GM23338 (cell line): ENCODE measurements around the gene CCDC9B. TPM values are rescaled to one million over a fixed set of nuclear protein-coding genes. Genes with fewer than 3 reads are reported as not detected.

ENCODE experiments used
- ATAC-seq: fragments of 200-7000 bp; cut with Tn5 transposase; 3 replicates; pipeline ENCODE4 v1.9.1; 2020
- DNase-seq: peaks from one replicate; pipeline ENCODE4 v3.0.0-alpha.2; 2015; ENCODE audit warnings: low spot score
- H2AFZ ChIP-seq: fragments of 200-600 bp; sonication (generic); 2 replicates; pipeline ENCODE4 v1.8.0; 2016; ENCODE audit warnings: antibody characterized with exemption, mild to moderate bottlenecking, moderate library complexity
- H3F3A ChIP-seq: fragments of 200-600 bp; sonication (generic); replicated peaks from 2 replicates; pipeline ENCODE4 v1.8.0; 2017; ENCODE audit warnings: antibody characterized with exemption, mixed run types, low read depth
- H3K27ac ChIP-seq: fragments of 200-600 bp; sonication (generic); 2 replicates; pipeline ENCODE4 v1.6.1; 2016; ENCODE audit warnings: low read depth
- H3K27me3 ChIP-seq: fragments of 200-600 bp; sonication (generic); 2 replicates; pipeline ENCODE4 v1.8.0; 2016; ENCODE audit warnings: mild to moderate bottlenecking, mixed run types, moderate library complexity; ENCODE audit not compliant: insufficient read depth
- H3K36me3 ChIP-seq: fragments of 200-600 bp; sonication (generic); 2 replicates; pipeline ENCODE4 v1.8.0; 2016; ENCODE audit warnings: mild to moderate bottlenecking; ENCODE audit not compliant: insufficient read depth
- H3K4me1 ChIP-seq: fragments of 200-600 bp; sonication (generic); 2 replicates; pipeline ENCODE4 v1.8.0; 2016; ENCODE audit warnings: mild to moderate bottlenecking, moderate library complexity; ENCODE audit not compliant: insufficient read depth
- H3K4me2 ChIP-seq: fragments of 200-600 bp; sonication (generic); 2 replicates; pipeline ENCODE4 v1.7.1; 2017; ENCODE audit warnings: mixed run types
- H3K4me3 ChIP-seq: fragments of 200-600 bp; sonication (generic); 2 replicates; pipeline ENCODE4 v1.6.1; 2016; ENCODE audit warnings: mixed run types
- H3K79me2 ChIP-seq: fragments of 200-600 bp; sonication (generic); replicated peaks from 2 replicates; pipeline ENCODE4 v1.8.0; 2017; ENCODE audit warnings: mild to moderate bottlenecking; ENCODE audit not compliant: insufficient read depth
- H3K9me2 ChIP-seq: fragments of 200-600 bp; sonication (generic); 2 replicates; pipeline ENCODE4 v1.8.0; 2017; ENCODE audit not compliant: insufficient read depth
- H4K20me1 ChIP-seq: fragments of 200-600 bp; sonication (generic); replicated peaks from 2 replicates; pipeline ENCODE4 v1.8.0; 2017; ENCODE audit warnings: mild to moderate bottlenecking; ENCODE audit not compliant: insufficient read depth
- H3K27ac Mint-ChIP-seq: 2 replicates; pipeline ENCODE4 v1.8.0; 2020; ENCODE audit warnings: inconsistent platforms, mild to moderate bottlenecking, moderate library complexity, mixed read lengths
- H3K27me3 Mint-ChIP-seq: 3 replicates; pipeline ENCODE4 v1.8.0; 2022; ENCODE audit warnings: low read depth, mild to moderate bottlenecking, moderate library complexity, mixed read lengths, inconsistent platforms; ENCODE audit not compliant: insufficient read depth, poor library complexity
- H3K36me3 Mint-ChIP-seq: 3 replicates; pipeline ENCODE4 v1.8.0; 2021; ENCODE audit warnings: low read depth, mild to moderate bottlenecking, inconsistent platforms, moderate library complexity, mixed read lengths
- H3K4me1 Mint-ChIP-seq: 3 replicates; pipeline ENCODE4 v1.8.0; 2020; ENCODE audit warnings: mild to moderate bottlenecking, inconsistent platforms, mixed read lengths
- H3K4me3 Mint-ChIP-seq: 3 replicates; pipeline ENCODE4 v1.8.0; 2021; ENCODE audit warnings: moderate library complexity, mild to moderate bottlenecking, inconsistent platforms, mixed read lengths
- H3K9me3 Mint-ChIP-seq: 3 replicates; pipeline ENCODE4 v1.8.0; 2020; ENCODE audit warnings: moderate library complexity, mild to moderate bottlenecking, inconsistent platforms, mixed read lengths
- CREB1 ChIP-seq: fragments of 250-450 bp; sonication (Bioruptor Pico); IDR thresholded peaks from 2 replicates; pipeline ENCODE4 v1.5.0; 2020; ENCODE audit warnings: low read depth, mild to moderate bottlenecking, moderate library complexity
- ETS1 ChIP-seq: IDR thresholded peaks from 2 replicates; pipeline ENCODE4 v1.6.1; 2016; ENCODE audit warnings: antibody characterized with exemption
- EZH2 ChIP-seq: fragments of 200-600 bp; sonication (generic); IDR thresholded peaks from one replicate; pipeline ENCODE4 v1.8.0; 2017; ENCODE audit warnings: antibody characterized with exemption, mild to moderate bottlenecking, low read depth; ENCODE audit not compliant: unreplicated experiment
- EZH2phosphoT487 ChIP-seq: fragments of 200-600 bp; sonication (generic); IDR thresholded peaks from one replicate; pipeline ENCODE4 v1.8.1; 2018; ENCODE audit warnings: antibody characterized with exemption; ENCODE audit not compliant: unreplicated experiment
- JUNB ChIP-seq: IDR thresholded peaks from one replicate; pipeline ENCODE4 v1.6.1; 2016; ENCODE audit warnings: antibody characterized with exemption; ENCODE audit not compliant: unreplicated experiment
- NANOG ChIP-seq: IDR thresholded peaks from 2 replicates; pipeline ENCODE4 v1.6.1; 2016; ENCODE audit warnings: antibody characterized with exemption, borderline replicate concordance
- POLR2AphosphoS5 ChIP-seq: IDR thresholded peaks from 2 replicates; pipeline ENCODE4 v1.6.1; 2016; ENCODE audit warnings: antibody characterized with exemption, low read depth
- REST ChIP-seq: IDR thresholded peaks from one replicate; pipeline ENCODE4 v1.6.1; 2018; ENCODE audit warnings: antibody characterized with exemption; ENCODE audit not compliant: unreplicated experiment
- STAT1 ChIP-seq: IDR thresholded peaks from one replicate; pipeline ENCODE4 v1.6.1; 2016; ENCODE audit warnings: antibody characterized with exemption; ENCODE audit not compliant: unreplicated experiment
- ZNF114 ChIP-seq: fragments of 250-450 bp; sonication (Bioruptor Pico); IDR thresholded peaks from 2 replicates; pipeline ENCODE4 v1.5.0; 2020; ENCODE audit warnings: mild to moderate bottlenecking, moderate library complexity
- ZNF331 ChIP-seq: fragments of 250-450 bp; sonication (Bioruptor Pico); IDR thresholded peaks from 2 replicates; pipeline ENCODE4 v1.5.0; 2020; ENCODE audit warnings: low read depth, mild to moderate bottlenecking, moderate library complexity
- ZNF462 ChIP-seq: fragments of 250-450 bp; sonication (Bioruptor Pico); IDR thresholded peaks from 2 replicates; pipeline ENCODE4 v1.5.0; 2020; ENCODE audit warnings: mild to moderate bottlenecking, moderate library complexity
- polyA plus RNA-seq: library from polyadenylated mRNA; unstranded; fragments of >200 nt; fragmentation: Nextera tagmentation; extraction: Ambion mirVana; gene quantifications from 2 replicates; pipeline ENCODE4 v1.2.1, GENCODE V29; 2016
- total RNA-seq: library from RNA; depleted of rRNA; stranded (reverse); fragments of >200 nt; shearing (Covaris generic); gene quantifications from 2 replicates; pipeline ENCODE4 v1.2.3, GENCODE V29; 2014
- TF ChIP-seq, protein P1 (sequence below), 2 experiments: fragments of 200-600 bp in 1 of 2; sonication (generic) in 1 of 2; conservative IDR thresholded peaks; 2 replicates each; pipeline versions ENCODE4 v1.5.1 to v1.6.1; 2016 to 2017; ENCODE audit warnings: antibody characterized with exemption in 2 of 2, low read depth in 2 of 2, mild to moderate bottlenecking in 2 of 2, moderate library complexity in 1 of 2

The CCDC9B gene
- total and polyA plus RNA-seq, 2 experiments from 2014 or later, result 0.18 to 0.97 TPM

- Mint-ChIP-seq H3K9me3 (no peaks in the 10 kb centered on the region), H3K4me1 (peaks cover 45% of the 10 kb centered on the region), H3K4me3 (no peak overlapping the region), H3K27me3 (peaks cover 61% of the 10 kb centered on the region), H3K27ac (no peak overlapping the region), H3K36me3 (peaks cover 2% of the 10 kb centered on the region; the same call in 1 of the 3 replicates)
- H3K36me3 ChIP-seq, result no peaks in the 10 kb centered on the region
- H2AFZ ChIP-seq, result no peak overlapping the region
- no peaks in the 10 kb centered on the region for H3K9me2 ChIP-seq
- H3K27me3 ChIP-seq, result peaks cover 83% of the 10 kb centered on the region
- H3K79me2 ChIP-seq, result no peaks in the 10 kb centered on the region
- peaks cover 25% of the 10 kb centered on the region for H3K4me1 ChIP-seq
- TF ChIP-seq NANOG, result no peak
- no peak for TF ChIP-seq EZH2
- TF ChIP-seq ZNF114 (CRISPR knock-in tag), result no peak
- no peak for TF ChIP-seq ZNF462 (CRISPR knock-in tag)
- TF ChIP-seq CREB1 (CRISPR knock-in tag), result no peak
- no peak for TF ChIP-seq POLR2AphosphoS5
- TF ChIP-seq ZNF331, result no peak
- TF ChIP-seq EZH2phosphoT487, result no peak
- TF ChIP-seq, protein P1, sequence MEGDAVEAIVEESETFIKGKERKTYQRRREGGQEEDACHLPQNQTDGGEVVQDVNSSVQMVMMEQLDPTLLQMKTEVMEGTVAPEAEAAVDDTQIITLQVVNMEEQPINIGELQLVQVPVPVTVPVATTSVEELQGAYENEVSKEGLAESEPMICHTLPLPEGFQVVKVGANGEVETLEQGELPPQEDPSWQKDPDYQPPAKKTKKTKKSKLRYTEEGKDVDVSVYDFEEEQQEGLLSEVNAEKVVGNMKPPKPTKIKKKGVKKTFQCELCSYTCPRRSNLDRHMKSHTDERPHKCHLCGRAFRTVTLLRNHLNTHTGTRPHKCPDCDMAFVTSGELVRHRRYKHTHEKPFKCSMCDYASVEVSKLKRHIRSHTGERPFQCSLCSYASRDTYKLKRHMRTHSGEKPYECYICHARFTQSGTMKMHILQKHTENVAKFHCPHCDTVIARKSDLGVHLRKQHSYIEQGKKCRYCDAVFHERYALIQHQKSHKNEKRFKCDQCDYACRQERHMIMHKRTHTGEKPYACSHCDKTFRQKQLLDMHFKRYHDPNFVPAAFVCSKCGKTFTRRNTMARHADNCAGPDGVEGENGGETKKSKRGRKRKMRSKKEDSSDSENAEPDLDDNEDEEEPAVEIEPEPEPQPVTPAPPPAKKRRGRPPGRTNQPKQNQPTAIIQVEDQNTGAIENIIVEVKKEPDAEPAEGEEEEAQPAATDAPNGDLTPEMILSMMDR (conservative IDR thresholded peaks at IDR 0.05; ENCODE audit: low read depth in 2 of 2), result no peak
- no peak for TF ChIP-seq ETS1
- TF ChIP-seq REST, result no peak
- TF ChIP-seq STAT1, result no peak
- TF ChIP-seq JUNB, result no peak
- H3K27ac ChIP-seq, result no peak overlapping the region
- no peaks in the 10 kb centered on the region for H4K20me1 ChIP-seq
- ATAC-seq (no peak), DNase-seq (no peak)
- H3F3A ChIP-seq, result peaks cover 13% of the 10 kb centered on the region; the same call in 1 of the 2 replicates
- 0 out of 2 replicates have a peak overlapping the region, but pooled peaks have one; percentile 40 for H3K4me2 ChIP-seq
- H3K4me3 ChIP-seq, result no peak overlapping the region
Observed at GRCh38 chr15:40286061-40286532, 54.6 kb downstream of the CCDC9B start.
